ENCODE data around the gene FAM120B. TPM values are rescaled to one million over a fixed set of nuclear protein-coding genes. Genes with fewer than 3 reads are reported as not detected.

Gene FAM120B
- total RNA-seq, 1 experiment from 2014 or later = 16.7 TPM

GRCh38 chr6:170276369-170277057, 30.0 kb upstream of the FAM120B start:
- no peak for DNase-seq
- Mint-ChIP-seq H3K4me3 (no peak overlapping the region), H3K4me1 (peaks cover 5 to 20% of the 10 kb centered on the region in 2 experiments; a peak in 3 of 4 replicates)

More at GRCh38 chr6:170276369-170277057, 30.0 kb upstream of the FAM120B start:
- no peaks in the 10 kb centered on the region for H3K9me3 ChIP-seq (ENCODE audit: control insufficient read depth, low read depth, low read length)
- H2BK12ac ChIP-seq (ENCODE audit: insufficient read length, low read depth, low read length) = no peak overlapping the region
- no peak overlapping the region for H3K18ac ChIP-seq (ENCODE audit: insufficient read length, low read depth, low read length)
- H2AFZ ChIP-seq (ENCODE audit: low read length) = no peak overlapping the region
- no peak overlapping the region for H2BK5ac ChIP-seq (ENCODE audit: insufficient read length, low read length)
- no peak overlapping the region for H4K91ac ChIP-seq (ENCODE audit: insufficient read length, low read depth, low read length)
- no peak overlapping the region for H2AK5ac ChIP-seq (ENCODE audit: insufficient read length, low read length)
- no peak overlapping the region; the same call in 1 of the 2 replicates for H3K14ac ChIP-seq (ENCODE audit: insufficient read depth, low read length)
- H2BK120ac ChIP-seq (ENCODE audit: low read depth, low read length, poor library complexity, severe bottlenecking) = no peak overlapping the region
- no CpG with 5 or more reads among the region's 29 CpGs for WGBS (ENCODE audit: extremely low coverage, insufficient read length, low lambda C conversion rate)
- H3K27ac Mint-ChIP-seq = no peak overlapping the region; a peak in 1 of 7 replicates
- H3T11ph ChIP-seq (ENCODE audit: low read length) = no peak overlapping the region
- H3K23ac ChIP-seq (ENCODE audit: insufficient read length, low read depth, low read length) = no peak overlapping the region
- no peaks in the 10 kb centered on the region for H3K9me3 Mint-ChIP-seq
- no peaks in the 10 kb centered on the region for H3K23me2 ChIP-seq (ENCODE audit: insufficient read length, low read depth, low read length, poor library complexity, severe bottlenecking)
- H2BK15ac ChIP-seq (ENCODE audit: low read depth, low read length) = no peak overlapping the region
- no peak for TF ChIP-seq CTCF (conservative IDR thresholded peaks at IDR 0.05)
- no peak overlapping the region for H3K56ac ChIP-seq (ENCODE audit: insufficient read length, low read depth, low read length)
- no peak overlapping the region for H3K4me2 ChIP-seq (ENCODE audit: insufficient read depth, insufficient read length, low read length)
- no peaks in the 10 kb centered on the region for H3K27me3 ChIP-seq (ENCODE audit: insufficient read depth, low read length)
- no peak overlapping the region for H3K9ac ChIP-seq (ENCODE audit: extremely low read depth, insufficient read length, low read length)
- H3K4me1 ChIP-seq (ENCODE audit: insufficient read depth, low read length) = peaks cover 3% of the 10 kb centered on the region; the same call in 1 of the 2 replicates
- H4K20me1 ChIP-seq (ENCODE audit: control insufficient read depth, insufficient read depth, insufficient read length) = no peaks in the 10 kb centered on the region
- H3K27ac ChIP-seq (ENCODE audit: insufficient read length, low read depth, low read length) = no peak overlapping the region
- no peak overlapping the region for H3K4ac ChIP-seq (ENCODE audit: low read depth, low read length)
- no peaks in the 10 kb centered on the region for H3K79me1 ChIP-seq (ENCODE audit: insufficient read depth, low read depth, low read length, poor library complexity, severe bottlenecking)
- no peak overlapping the region for H2BK20ac ChIP-seq (ENCODE audit: low read depth, low read length, poor library complexity, severe bottlenecking)
- H4K8ac ChIP-seq (replicated peaks; ENCODE audit: insufficient read length, low read depth, low read length) = no peak overlapping the region
- peaks cover 33% of the 10 kb centered on the region for H3K27me3 Mint-ChIP-seq (ENCODE audit: low read depth)
- H3K79me2 ChIP-seq (ENCODE audit: insufficient read depth, low read length) = no peaks in the 10 kb centered on the region
- H3K36me3 Mint-ChIP-seq (ENCODE audit: insufficient read depth in 1 of 3, low read depth in 3 of 3) = no peaks in the 10 kb centered on the region
- no peak overlapping the region for H4K5ac ChIP-seq (ENCODE audit: insufficient read length, low read depth, low read length)

Measured in H9 (cell line).